Measurements from ENCODE around the gene CLIP1.

DNA sequence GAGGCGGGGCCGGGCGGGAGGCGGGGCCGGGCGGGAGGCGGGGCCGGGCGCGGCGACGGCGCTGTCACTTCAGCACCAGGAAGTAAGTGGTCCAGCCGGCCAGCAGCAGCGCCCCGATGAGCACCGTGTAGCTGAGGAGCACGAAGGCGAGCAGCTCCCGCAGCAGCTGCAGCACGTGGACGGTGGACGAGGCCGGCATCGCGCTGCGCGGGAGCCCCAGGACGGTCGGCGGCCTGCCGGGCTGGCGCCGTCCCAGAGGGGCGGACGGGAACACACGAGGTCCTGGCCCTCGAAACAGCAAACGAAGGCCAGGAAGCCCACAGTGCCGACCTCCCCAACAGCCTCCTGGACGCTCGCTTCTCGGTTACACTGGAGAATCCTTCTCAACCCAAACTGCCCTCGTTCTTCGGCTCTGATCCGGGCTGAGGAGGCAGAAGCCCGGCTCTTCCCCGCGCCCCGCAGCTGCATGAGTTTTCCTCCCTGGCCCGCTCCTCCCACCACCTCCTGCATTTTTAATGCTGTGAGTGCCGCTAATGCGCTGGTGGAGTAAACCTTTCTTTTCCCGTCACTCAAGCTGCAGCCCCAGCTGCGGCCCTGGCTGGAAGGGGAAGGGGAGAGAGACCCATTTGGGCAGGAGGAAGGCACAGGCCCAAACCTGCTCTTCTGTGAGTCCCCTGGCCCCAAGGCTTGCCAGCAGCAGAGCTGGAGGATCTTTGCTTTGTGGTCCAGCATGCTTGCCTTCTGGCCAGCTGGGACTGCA lies 195.9 kb downstream of the CLIP1 start:
- TF ChIP-seq ZNF274 (IDR thresholded peaks at IDR 0.05; ENCODE audit: low read depth, low read length) (no peak), SUZ12 (IDR thresholded peaks at IDR 0.05; ENCODE audit: extremely low read depth, insufficient read depth, insufficient read length) (no peak), YY1 (IDR thresholded peaks at IDR 0.05; ENCODE audit: insufficient read depth, insufficient read length) (no peak)

All from NT2/D1 (cell line).